ENCODE results near the gene OSBP2. TPM values are rescaled to one million over a fixed set of nuclear protein-coding genes. Genes with fewer than 3 reads are reported as not detected.

Gene OSBP2
- polyA plus RNA-seq, 1 donor (not counting 4 experiments of a cell fraction or from before 2014, with no cell fraction given) = 3.0 TPM

DNA sequence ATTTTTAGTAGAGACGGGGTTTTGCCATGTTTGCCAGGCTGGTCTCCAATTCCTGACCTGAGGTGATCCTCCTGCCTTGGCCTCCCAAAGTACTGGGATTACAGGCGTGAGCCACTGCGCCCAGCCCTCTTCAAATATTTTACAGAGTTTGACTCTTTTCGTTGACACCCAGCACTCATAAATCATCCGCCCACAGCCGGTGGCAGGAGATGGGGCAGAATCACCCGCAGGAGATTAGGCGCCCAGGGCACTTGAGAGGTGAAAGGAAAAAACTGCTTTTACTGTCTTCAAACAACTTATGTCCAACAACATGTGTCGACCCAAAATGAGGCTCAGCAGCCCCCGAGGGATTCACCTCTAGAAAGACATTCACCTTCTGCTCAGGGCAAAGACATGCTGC, 56.9 kb downstream of the OSBP2 start:
- Histone ChIP-seq H3K9ac (ENCODE audit: control insufficient read depth, extremely low read depth, insufficient read depth, low read length) (no peak overlapping the region), H2AFZ (ENCODE audit: control insufficient read depth, low read length) (no peak overlapping the region), H3K4me3 (ENCODE audit: control insufficient read depth in 2 of 3, extremely low read depth in 1 of 3, insufficient read depth in 2 of 3, low read depth in 1 of 3, low read length in 3 of 3) (no peak overlapping the region), H3K79me2 (ENCODE audit: control insufficient read depth, insufficient read depth, low read length) (no peaks in the 10 kb centered on the region), H3K27me3 (ENCODE audit: control insufficient read depth, extremely low read depth, insufficient read depth, low read length) (no peaks in the 10 kb centered on the region), H3K9me3 (ENCODE audit: control insufficient read depth, low read depth, low read length) (no peaks in the 10 kb centered on the region), H3K4me1 (ENCODE audit: control insufficient read depth, extremely low read depth, insufficient read depth, low read length) (no peaks in the 10 kb centered on the region), H3K36me3 (ENCODE audit: control insufficient read depth in 2 of 2, extremely low read depth in 1 of 2, insufficient read depth in 2 of 2, low read length in 2 of 2) (no peaks in the 10 kb centered on the region), H4K20me1 (ENCODE audit: control insufficient read depth, extremely low read depth, insufficient read depth, low read length) (no peaks in the 10 kb centered on the region), H3K4me2 (ENCODE audit: control insufficient read depth, extremely low read depth, insufficient read depth, low read depth, low read length) (no peak overlapping the region), H3K27ac (ENCODE audit: control insufficient read depth, insufficient read depth, low read length) (no peak overlapping the region), H3K9me1 (ENCODE audit: control insufficient read depth, extremely low read depth, insufficient read depth, low read length) (no peaks in the 10 kb centered on the region)
- FAIRE-seq (no peak), DNase-seq (ENCODE audit: low read depth, low spot score) (no peak)
- dilution Hi-C loops (cut with MboI; ENCODE audit: extremely low pct_ligation_motif_present, low sequenced_read_pairs) = no loop called here
- TF ChIP-seq, protein P1, sequence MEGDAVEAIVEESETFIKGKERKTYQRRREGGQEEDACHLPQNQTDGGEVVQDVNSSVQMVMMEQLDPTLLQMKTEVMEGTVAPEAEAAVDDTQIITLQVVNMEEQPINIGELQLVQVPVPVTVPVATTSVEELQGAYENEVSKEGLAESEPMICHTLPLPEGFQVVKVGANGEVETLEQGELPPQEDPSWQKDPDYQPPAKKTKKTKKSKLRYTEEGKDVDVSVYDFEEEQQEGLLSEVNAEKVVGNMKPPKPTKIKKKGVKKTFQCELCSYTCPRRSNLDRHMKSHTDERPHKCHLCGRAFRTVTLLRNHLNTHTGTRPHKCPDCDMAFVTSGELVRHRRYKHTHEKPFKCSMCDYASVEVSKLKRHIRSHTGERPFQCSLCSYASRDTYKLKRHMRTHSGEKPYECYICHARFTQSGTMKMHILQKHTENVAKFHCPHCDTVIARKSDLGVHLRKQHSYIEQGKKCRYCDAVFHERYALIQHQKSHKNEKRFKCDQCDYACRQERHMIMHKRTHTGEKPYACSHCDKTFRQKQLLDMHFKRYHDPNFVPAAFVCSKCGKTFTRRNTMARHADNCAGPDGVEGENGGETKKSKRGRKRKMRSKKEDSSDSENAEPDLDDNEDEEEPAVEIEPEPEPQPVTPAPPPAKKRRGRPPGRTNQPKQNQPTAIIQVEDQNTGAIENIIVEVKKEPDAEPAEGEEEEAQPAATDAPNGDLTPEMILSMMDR (optimal IDR thresholded peaks at IDR 0.05 in 1 of 3, IDR thresholded peaks at IDR 0.05 in 1 of 3, conservative IDR thresholded peaks at IDR 0.05 in 1 of 3; ENCODE audit: extremely low read depth in 1 of 3, insufficient read depth in 2 of 3, low read length in 3 of 3) = no peak
- TF ChIP-seq EZH2 (IDR thresholded peaks at IDR 0.05; ENCODE audit: low read length) = no peak

GRCh38 chr22:30752771-30753170, 58.1 kb downstream of the OSBP2 start:
- FAIRE-seq = no peak
- no peaks in the 10 kb centered on the region for H3K4me1 ChIP-seq (ENCODE audit: control insufficient read depth, extremely low read depth, insufficient read depth, low read length)
- dilution Hi-C loops (cut with MboI; ENCODE audit: extremely low pct_ligation_motif_present, low sequenced_read_pairs) = no loop called here

More at GRCh38 chr22:30752771-30753170, 58.1 kb downstream of the OSBP2 start:
- no peak for DNase-seq (ENCODE audit: low read depth, low spot score)
- no peaks in the 10 kb centered on the region for H3K27me3 ChIP-seq (ENCODE audit: control insufficient read depth, extremely low read depth, insufficient read depth, low read length)
- H3K4me3 ChIP-seq (ENCODE audit: control insufficient read depth in 2 of 3, extremely low read depth in 1 of 3, insufficient read depth in 2 of 3, low read depth in 1 of 3, low read length in 3 of 3) = no peak overlapping the region
- no peaks in the 10 kb centered on the region for H3K9me3 ChIP-seq (ENCODE audit: control insufficient read depth, low read depth, low read length)
- H4K20me1 ChIP-seq (ENCODE audit: control insufficient read depth, extremely low read depth, insufficient read depth, low read length) = no peaks in the 10 kb centered on the region
- H3K36me3 ChIP-seq (ENCODE audit: control insufficient read depth in 2 of 2, extremely low read depth in 1 of 2, insufficient read depth in 2 of 2, low read length in 2 of 2) = no peaks in the 10 kb centered on the region
- H3K4me2 ChIP-seq (ENCODE audit: control insufficient read depth, extremely low read depth, insufficient read depth, low read depth, low read length) = no peak overlapping the region
- no peak overlapping the region for H3K9ac ChIP-seq (ENCODE audit: control insufficient read depth, extremely low read depth, insufficient read depth, low read length)
- no peak overlapping the region for H3K27ac ChIP-seq (ENCODE audit: control insufficient read depth, insufficient read depth, low read length)
- no peaks in the 10 kb centered on the region for H3K79me2 ChIP-seq (ENCODE audit: control insufficient read depth, insufficient read depth, low read length)
- no peak overlapping the region for H2AFZ ChIP-seq (ENCODE audit: control insufficient read depth, low read length)
- TF ChIP-seq, protein P1 (optimal IDR thresholded peaks at IDR 0.05 in 1 of 3, IDR thresholded peaks at IDR 0.05 in 1 of 3, conservative IDR thresholded peaks at IDR 0.05 in 1 of 3; ENCODE audit: extremely low read depth in 1 of 3, insufficient read depth in 2 of 3, low read length in 3 of 3) = no peak
- TF ChIP-seq EZH2 (IDR thresholded peaks at IDR 0.05; ENCODE audit: low read length) = no peak
- no peaks in the 10 kb centered on the region for H3K9me1 ChIP-seq (ENCODE audit: control insufficient read depth, extremely low read depth, insufficient read depth, low read length)

Data from keratinocyte (primary cell).